T-helper 1 cell treated with Interleukin-12 subunit alpha and Interleukin-12 subunit beta and Interleukin-4 antibody, amounts not matched to agents 30 ng/mL and 1 ng/mL, for 36 hours (primary cell): ENCODE measurements around the gene GGCX. TPM values are rescaled to one million over a fixed set of nuclear protein-coding genes. Genes with fewer than 3 reads are reported as not detected.
"Not testable (repeated sequence)": the region's sequence is repeated elsewhere in the genome, so short reads cannot be mapped to it uniquely, and the experiment has no call there.

Experiments used
- intact Hi-C: fragments of 100-400 bp; cut with micrococcal nuclease; formaldehyde crosslinking; loops from one replicate; pipeline ENCODE4 v1.15.1; 2024
- total RNA-seq: library from RNA; stranded (reverse); gene quantifications from 2 replicates; pipeline ENCODE4 v1.2.3, GENCODE V29; 2022

GGCX gene
- total RNA-seq, 1 donor from 2014 or later, result 23.9 TPM

- intact Hi-C loops, result not testable (repeated sequence)
Observed at GRCh38 chr2:85544915-85545779, 16.1 kb downstream of the GGCX start.

GRCh38 chr2:85544254-85544691, 17.0 kb downstream of the GGCX start:
- intact Hi-C loops, result not testable (repeated sequence)

GRCh38 chr2:85542777-85543176, 18.5 kb downstream of the GGCX start:
- intact Hi-C loops, result no loop called here

DNA sequence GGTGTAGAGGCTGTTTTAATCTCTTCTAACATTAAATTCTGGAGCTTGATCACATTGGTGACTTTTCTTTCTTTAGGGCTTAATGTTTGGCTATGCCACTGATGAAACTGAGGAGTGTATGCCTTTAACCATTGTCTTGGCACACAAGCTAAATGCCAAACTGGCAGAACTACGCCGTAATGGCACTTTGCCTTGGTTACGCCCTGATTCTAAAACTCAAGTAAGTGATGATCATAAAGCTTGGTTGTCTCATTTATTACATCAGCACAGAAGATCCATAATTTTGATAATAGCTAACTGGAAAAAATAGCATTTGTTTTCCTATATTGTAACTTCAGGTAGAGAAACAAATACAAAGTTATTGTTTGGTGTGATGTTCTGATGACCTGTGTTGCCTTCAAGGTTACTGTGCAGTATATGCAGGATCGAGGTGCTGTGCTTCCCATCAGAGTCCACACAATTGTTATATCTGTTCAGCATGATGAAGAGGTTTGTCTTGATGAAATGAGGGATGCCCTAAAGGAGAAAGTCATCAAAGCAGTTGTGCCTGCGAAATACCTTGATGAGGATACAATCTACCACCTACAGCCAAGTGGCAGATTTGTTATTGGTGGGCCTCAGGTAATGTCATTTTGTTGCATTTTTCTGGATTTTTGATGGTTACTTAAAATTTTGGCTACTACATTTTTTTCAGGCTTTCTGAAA, 19.4 kb downstream of the GGCX start:
- intact Hi-C loops, result no loop called here

DNA sequence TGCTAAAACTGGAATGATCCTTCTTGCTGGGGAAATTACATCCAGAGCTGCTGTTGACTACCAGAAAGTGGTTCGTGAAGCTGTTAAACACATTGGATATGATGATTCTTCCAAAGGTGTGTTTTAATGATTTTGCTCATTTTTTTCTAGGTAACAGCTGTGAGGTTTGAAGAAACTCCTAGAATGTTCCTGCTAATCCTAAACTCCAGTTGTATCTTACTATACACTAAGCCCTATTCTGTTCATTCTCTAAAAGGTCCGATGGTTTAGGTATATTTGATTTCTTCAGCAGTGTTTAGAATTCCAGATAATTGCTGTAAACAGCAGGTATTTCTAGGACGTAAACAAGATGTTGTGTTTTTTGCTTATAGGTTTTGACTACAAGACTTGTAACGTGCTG, 20.0 kb downstream of the GGCX start:
- intact Hi-C loops, result no loop called here

GRCh38 chr2:85540133-85540648, 21.1 kb downstream of the GGCX start:
- intact Hi-C loops, result loop anchor here (1.0 kb wide), 2 partner anchors 12 to 38 kb away; no protein-coding TSS in a partner anchor

DNA sequence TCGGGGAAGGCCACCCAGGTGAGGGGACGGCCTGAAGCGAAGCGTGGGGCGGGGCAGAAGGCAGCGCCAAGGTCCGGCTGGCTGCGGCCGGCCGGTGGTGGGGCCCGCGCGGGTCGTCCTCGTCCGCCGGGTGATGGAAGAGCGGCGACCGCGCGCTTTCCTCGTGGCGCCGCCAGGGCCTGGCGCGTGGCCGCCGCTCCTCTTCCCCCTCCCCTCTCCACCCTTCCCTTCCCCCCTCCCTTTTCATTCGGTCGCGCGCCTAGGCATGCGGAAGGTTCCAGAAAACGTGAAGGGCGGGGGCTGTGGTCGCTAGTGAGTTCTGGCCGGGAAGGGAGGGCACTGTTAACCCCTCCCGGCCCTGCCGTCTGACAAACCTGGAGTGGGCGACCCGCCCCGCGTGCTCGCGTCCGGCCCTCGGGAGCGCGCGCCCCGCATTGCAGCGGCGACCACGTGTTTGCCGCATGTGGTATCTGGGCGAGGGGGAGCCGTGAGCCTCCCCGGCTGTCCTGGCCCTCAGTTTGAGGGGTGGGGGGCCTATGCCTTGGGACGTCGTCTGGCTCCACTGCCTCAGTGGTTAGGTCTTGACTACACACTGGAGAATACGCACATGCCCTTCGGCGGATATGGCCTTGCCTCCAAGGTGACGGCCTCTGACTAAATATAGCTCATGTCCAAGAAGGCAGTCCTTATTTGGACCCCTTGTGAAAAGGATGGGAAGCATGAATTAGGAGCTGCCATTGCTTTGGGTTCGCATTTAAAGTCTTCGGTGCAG, 21.7 kb downstream of the GGCX start:
- intact Hi-C loops, result loop anchor here (1.0 to 5.0 kb wide), 8 partner anchors 13 to 903 kb away; partner anchors contain the start of genes ELMOD3, GGCX, KDM3A and RETSAT

GRCh38 chr2:85538507-85539360, 22.6 kb downstream of the GGCX start, which contains the start of gene MAT2A:
MAT2A (plus strand) TSS chr2:85539168; CDS start chr2:85539288, 120 bp downstream.
- intact Hi-C loops, result loop anchor here (1.0 to 5.0 kb wide), 10 partner anchors 23 to 904 kb away; partner anchors contain the start of genes ELMOD3, GGCX, KDM3A and RETSAT

- intact Hi-C loops, result loop anchor here (1.0 to 5.0 kb wide), 6 partner anchors 65 to 904 kb away; partner anchors contain the start of genes KDM3A, SH2D6 and TMEM150A
Observed at GRCh38 chr2:85537600-85538506, 23.4 kb downstream of the GGCX start.

GRCh38 chr2:85536479-85536878, 24.8 kb downstream of the GGCX start:
- intact Hi-C loops, result loop anchor here (5.0 kb wide), 1 partner anchor 906 kb away; the partner anchor contains the start of gene KDM3A

GRCh38 chr2:85534881-85535280, 26.4 kb downstream of the GGCX start:
- intact Hi-C loops, result loop anchor here (5.0 kb wide), 1 partner anchor 907 kb away; the partner anchor contains the start of gene KDM3A

DNA sequence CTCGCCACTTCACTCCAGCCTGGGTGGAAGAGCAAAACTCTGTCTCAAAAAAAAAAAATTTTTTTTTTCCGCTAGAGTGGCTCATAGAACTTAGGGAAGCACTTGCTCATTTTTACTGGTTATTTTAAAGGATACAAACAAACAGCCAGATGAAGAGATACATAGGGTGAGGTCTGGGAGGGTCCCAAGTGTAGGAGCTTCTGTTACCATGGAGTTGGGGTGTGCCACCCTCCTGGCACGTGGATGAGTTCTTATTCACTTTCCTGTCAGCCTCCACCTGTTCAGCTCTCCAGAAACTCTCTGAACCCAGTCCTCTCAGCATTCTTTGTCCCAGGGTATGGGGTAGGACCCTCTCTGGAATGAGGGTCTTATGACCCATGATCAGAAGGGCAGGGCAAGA, 27.2 kb downstream of the GGCX start:
- intact Hi-C loops, result no loop called here

DNA sequence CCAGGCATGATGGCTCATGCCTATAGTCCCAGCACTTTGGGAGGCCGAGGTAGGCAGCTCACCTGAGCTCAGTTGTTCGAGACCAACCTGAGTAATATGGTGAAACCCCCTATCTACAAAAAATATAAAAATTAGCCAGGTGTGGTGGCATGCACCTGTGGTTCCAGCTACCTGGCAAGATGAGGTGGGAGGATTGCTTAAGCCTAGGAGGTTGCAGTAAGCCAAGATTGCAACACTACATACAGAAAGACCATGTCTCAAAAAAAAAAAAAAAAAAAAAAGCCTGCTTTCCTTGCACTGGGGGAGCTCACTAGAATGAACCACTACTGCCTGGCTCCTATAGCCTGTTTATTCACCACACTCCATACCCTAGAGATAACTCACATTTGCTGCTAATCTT, 29.7 kb downstream of the GGCX start:
- intact Hi-C loops, result no loop called here

GRCh38 chr2:85529809-85530208, 31.5 kb downstream of the GGCX start:
- intact Hi-C loops, result no loop called here

DNA sequence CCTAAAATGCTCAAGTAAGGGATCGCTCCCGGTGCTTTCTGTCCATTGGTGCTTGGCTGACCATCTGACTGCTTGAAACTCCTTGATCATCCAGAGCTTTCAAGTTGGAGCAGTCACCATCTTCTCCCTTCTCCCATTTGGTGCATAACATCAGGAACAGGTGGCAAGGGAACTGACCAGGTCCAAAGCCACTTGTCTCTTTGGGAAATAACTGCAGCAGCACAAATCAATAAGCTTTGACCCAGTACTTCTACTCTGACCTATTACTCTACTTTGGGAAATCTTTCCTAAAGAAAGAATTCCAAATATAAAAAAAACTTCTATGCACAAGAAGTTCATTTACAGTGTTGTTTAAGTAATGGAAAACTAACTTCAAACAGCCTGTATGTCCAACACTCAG, 32.9 kb downstream of the GGCX start:
- intact Hi-C loops, result no loop called here

DNA sequence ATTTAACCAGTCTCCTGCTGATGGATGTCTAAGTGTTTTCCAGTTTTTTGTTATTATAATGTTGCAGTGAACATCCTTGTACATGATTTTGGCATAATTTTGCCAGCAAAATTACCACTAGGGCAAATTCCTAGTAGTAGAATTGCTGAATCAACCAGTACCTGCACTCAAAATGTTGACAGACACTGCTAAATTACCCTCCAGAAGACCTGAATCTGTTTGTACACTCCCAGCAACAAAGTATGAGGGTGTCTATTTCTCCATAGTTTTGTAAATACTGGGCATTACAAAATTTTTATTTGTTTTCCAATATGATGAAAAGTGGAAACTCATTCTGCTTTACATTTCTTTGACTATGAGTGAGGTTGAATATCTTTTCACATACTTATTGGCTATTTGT, 33.5 kb downstream of the GGCX start:
- intact Hi-C loops, result no loop called here

DNA sequence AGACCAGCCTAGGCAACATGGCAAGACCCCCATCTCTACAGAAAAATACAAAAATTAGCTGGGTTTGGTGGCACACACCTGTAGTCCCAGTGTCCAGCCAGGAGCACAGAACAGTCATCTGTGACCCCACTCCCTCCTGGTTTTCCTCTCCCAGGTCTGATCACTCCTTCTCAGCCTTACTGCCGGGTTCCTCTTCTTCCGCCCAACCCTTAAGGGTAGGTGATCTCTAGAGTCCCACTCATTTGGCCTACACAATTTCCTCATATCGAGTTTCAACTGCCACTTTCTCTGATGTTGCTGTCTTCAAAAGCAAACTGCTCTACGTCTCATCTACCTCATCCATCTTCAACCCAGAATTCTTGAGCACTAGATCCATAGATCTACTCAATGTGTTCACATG, 35.7 kb downstream of the GGCX start:
- intact Hi-C loops, result no loop called here

- intact Hi-C loops, result no loop called here
Observed at GRCh38 chr2:85525029-85525428, 36.3 kb downstream of the GGCX start.
